Measurements from ENCODE around the gene CDK5RAP3. TPM values are rescaled to one million over a fixed set of nuclear protein-coding genes. Genes with fewer than 3 reads are reported as not detected.
A peak's percentile ranks its signal among the peaks of the same experiment; 100 is the strongest.

Gene CDK5RAP3
- total RNA-seq, 1 experiment from 2014 or later, result 255 TPM

DNA sequence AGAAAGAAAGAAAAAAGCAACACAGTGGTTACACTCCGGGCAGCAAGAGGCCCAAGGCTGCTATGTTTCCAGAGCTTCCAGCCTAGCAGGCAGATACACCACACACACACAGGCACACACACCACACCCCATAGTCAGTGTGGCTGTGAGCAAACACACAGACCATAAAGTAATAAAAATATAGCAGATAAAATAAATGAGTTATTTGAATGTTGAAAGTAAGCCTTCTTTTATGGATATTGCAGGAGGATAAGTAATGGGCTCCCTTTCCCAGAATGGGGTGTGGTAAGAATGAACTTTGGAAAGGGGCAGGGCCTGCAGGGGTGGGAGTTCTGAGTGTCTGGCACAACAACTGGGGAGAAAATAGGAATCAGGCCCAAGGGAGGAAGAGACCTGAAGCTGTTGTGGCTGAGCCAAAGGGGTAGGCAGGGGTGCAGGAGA is 4.8 kb upstream of the CDK5RAP3 start (continued):
- TF ChIP-seq YY1 (IDR thresholded peaks at IDR 0.05; ENCODE audit: extremely low read depth, insufficient replicate concordance, low read depth, low read length) (no peak), EZH2phosphoT487 (IDR thresholded peaks at IDR 0.05; ENCODE audit: borderline replicate concordance) (no peak), POLR2AphosphoS5 (IDR thresholded peaks at IDR 0.05; ENCODE audit: low read depth, low read length) (no peak), SIN3A (IDR thresholded peaks at IDR 0.05; ENCODE audit: low read depth) (no peak)

DNA sequence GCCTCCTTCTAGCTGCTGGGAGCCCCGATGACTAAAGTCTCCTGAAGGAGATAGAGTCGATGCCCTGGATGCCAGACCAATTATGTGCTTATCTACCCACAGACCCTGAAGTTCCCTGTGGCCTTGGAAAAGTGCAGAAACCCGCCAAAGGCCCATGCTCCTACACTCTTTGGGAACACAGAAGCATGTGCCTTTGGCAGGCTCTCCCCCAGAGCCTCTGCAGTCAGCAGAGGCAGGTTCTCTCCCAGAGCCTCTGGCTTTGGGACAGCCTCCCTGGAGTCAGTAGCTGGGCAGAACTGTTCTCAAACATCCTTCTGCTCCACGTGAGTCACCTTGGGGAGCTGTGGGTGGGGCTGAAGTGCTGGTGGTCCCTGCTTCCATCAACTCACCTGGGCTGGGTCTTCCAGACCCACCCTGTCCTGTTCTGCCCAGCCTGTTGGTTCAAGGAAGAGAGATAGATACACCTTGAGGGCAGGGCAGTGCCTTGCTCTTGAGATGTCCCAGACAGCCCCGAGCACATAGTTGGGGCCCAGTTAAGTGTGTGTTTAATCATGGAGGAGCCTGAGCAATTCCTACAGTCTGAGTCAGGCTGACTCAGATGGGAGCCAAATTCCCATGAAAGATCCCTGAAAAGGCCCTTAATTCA is 3.2 kb upstream of the CDK5RAP3 start:
- peak overlapping the region in 1 of 2 experiments; percentile 34; a peak in 2 of 4 replicates for H3K4me3 ChIP-seq (replicated peaks in 1 of 2; ENCODE audit: low read depth in 1 of 2, low read length in 2 of 2)
- BruUV-seq (replicated peaks), result no TSS peak
- intact Hi-C loops (cut with micrococcal nuclease), result no loop called here
- peak; percentile 53 for DNase-seq (ENCODE audit: low read depth, low spot score)
- no peaks in the 10 kb centered on the region for H3K36me3 ChIP-seq (ENCODE audit: control insufficient read depth in 1 of 2, insufficient read depth in 2 of 2, low read length in 2 of 2)
- H3K79me2 ChIP-seq (ENCODE audit: insufficient read depth, low read length), result peaks cover 17% of the 10 kb centered on the region
- peak overlapping the region; percentile 42; the same call in 1 of the 2 replicates for H3K27ac ChIP-seq (ENCODE audit: low read depth, low read length)
- peak overlapping the region; percentile 49 for H3K9ac ChIP-seq (ENCODE audit: low read length)
- ChIA-PET POLR2A (interaction anchor here (1.6 to 2.5 kb wide), 2 partner anchors 26 to 72 kb away, joined by 6 to 8 read pairs; partner anchors contain the start of genes PNPO and SP2), RAD21 (ENCODE audit: low non-redundant PET in 1 of 2, low total read pairs in 2 of 2, uncharacterized antibody in 2 of 2, unreplicated experiment in 2 of 2) (no interaction called here), CTCF (interaction anchor here (0.7 to 2.6 kb wide), 6 partner anchors 9 to 127 kb away, joined by 3 to 19 read pairs (median 4); partner anchors contain the start of genes PNPO, PRR15L and SCRN2)
- H3K9me3 ChIP-seq (ENCODE audit: control insufficient read depth in 1 of 2, insufficient read depth in 1 of 2, low read depth in 1 of 2, low read length in 2 of 2), result no peaks in the 10 kb centered on the region
- H3K4me1 ChIP-seq (ENCODE audit: control insufficient read depth in 1 of 2, insufficient read depth in 2 of 2, low read length in 2 of 2), result peaks cover 19 to 51% of the 10 kb centered on the region in 2 experiments
- H2AFZ ChIP-seq (ENCODE audit: low read depth, low read length, poor library complexity, severe bottlenecking), result no peak overlapping the region
- ATAC-seq, result no peak; the same call in 1 of the 2 replicates
- no peaks in the 10 kb centered on the region for H3K9me2 ChIP-seq (ENCODE audit: insufficient read depth)
- no peaks in the 10 kb centered on the region for H3K27me3 ChIP-seq (ENCODE audit: insufficient read depth, low read length)
- no peaks in the 10 kb centered on the region for H4K20me1 ChIP-seq (ENCODE audit: insufficient read depth)
- H3K4me2 ChIP-seq (ENCODE audit: low read length), result peak overlapping the region; percentile 70
- TF ChIP-seq POLR2A (IDR thresholded peaks at IDR 0.05; ENCODE audit: borderline replicate concordance, extremely low read depth, insufficient read depth, insufficient read length) (no peak), SP1 (IDR thresholded peaks at IDR 0.05; ENCODE audit: low read depth) (peak; percentile 38), CBX3 (IDR thresholded peaks at IDR 0.05; ENCODE audit: low read depth) (no peak), CEBPB (IDR thresholded peaks at IDR 0.05; ENCODE audit: low read depth) (no peak), ELF1 (IDR thresholded peaks at IDR 0.05; ENCODE audit: borderline replicate concordance, low read depth) (no peak), FOSL1 (IDR thresholded peaks at IDR 0.05; ENCODE audit: low read depth) (peak; percentile 89), EZH2 (IDR thresholded peaks at IDR 0.05) (no peak), SIN3A (IDR thresholded peaks at IDR 0.05; ENCODE audit: low read depth) (no peak), JUND (IDR thresholded peaks at IDR 0.05) (no peak), EZH2phosphoT487 (IDR thresholded peaks at IDR 0.05; ENCODE audit: borderline replicate concordance) (no peak), TCF7L2 (IDR thresholded peaks at IDR 0.05; ENCODE audit: borderline replicate concordance, extremely low read depth, insufficient read depth, insufficient read length) (no peak), SRF (IDR thresholded peaks at IDR 0.05; ENCODE audit: low read depth) (no peak), ATF3 (IDR thresholded peaks at IDR 0.05) (no peak), POLR2AphosphoS5 (IDR thresholded peaks at IDR 0.05; ENCODE audit: low read depth, low read length) (0 out of 2 replicates have a peak, but pooled peaks have one; percentile 24), REST (IDR thresholded peaks at IDR 0.05; ENCODE audit: low read depth) (no peak), RAD21 (IDR thresholded peaks at IDR 0.05; ENCODE audit: low read depth) (no peak), ZNF274 (IDR thresholded peaks at IDR 0.05; ENCODE audit: low read depth, low read length) (no peak), EGR1 (IDR thresholded peaks at IDR 0.05; ENCODE audit: low read depth) (no peak), YY1 (IDR thresholded peaks at IDR 0.05; ENCODE audit: extremely low read depth, insufficient replicate concordance, low read depth, low read length) (peak; percentile 35)
- TF ChIP-seq, protein P1, sequence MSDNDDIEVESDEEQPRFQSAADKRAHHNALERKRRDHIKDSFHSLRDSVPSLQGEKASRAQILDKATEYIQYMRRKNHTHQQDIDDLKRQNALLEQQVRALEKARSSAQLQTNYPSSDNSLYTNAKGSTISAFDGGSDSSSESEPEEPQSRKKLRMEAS (IDR thresholded peaks at IDR 0.05), result peak; percentile 44; the same call in 1 of the 2 replicates

All from HCT116 (cell line).